Measurements from ENCODE around the gene GCM1. TPM values are rescaled to one million over a fixed set of nuclear protein-coding genes. Genes with fewer than 3 reads are reported as not detected.

Gene GCM1
- total and polyA plus RNA-seq, 9 of the 15 experiments (the other 6 are each of a cell fraction or from before 2014, with no cell fraction given): not detected

DNA sequence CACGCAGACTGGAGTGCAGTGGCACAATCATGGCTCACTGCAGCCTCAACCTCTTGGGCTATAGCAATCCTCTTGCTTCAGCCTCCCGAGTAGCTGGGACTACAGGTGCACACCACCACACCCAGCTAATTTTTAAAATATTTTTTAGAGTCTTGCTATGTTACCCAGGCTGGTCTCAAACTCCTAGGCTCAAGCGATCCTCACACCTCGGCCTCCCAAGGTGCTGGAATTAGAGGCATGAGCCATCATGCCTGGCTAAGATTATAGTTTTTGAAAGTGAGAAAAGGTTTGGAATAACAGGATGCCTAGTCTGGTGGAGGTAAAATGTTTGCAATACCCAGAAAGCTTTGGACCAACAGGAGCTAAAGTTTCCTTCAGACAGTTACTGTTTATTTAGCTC, 23.4 kb downstream of the GCM1 start:
- ATAC-seq (no peak), DNase-seq (ENCODE audit: extremely low read depth in 1 of 4, low spot score in 3 of 4) (no peak), FAIRE-seq (no peak)
- no TSS peak for BruUV-seq (replicated peaks)
- 0% methylated on average over 4 of the region's 4 CpGs for WGBS (ENCODE audit: insufficient coverage, low coverage, missing lambda C conversion rate)
- Histone ChIP-seq H3K4me1 (replicated peaks in 1 of 2; ENCODE audit: control insufficient read depth in 2 of 2, insufficient read depth in 2 of 2, low read length in 2 of 2) (no peaks in the 10 kb centered on the region), H4K20me1 (replicated peaks; ENCODE audit: control insufficient read depth, insufficient read depth, low read length) (0 out of 2 replicates have a peak, but pooled peaks cover 4% of the 10 kb centered on the region), H3K9me3 (replicated peaks; ENCODE audit: control insufficient read depth, insufficient read depth, low read depth, low read length) (no peaks in the 10 kb centered on the region), H3K4me3 (no peak overlapping the region), H3K79me2 (ENCODE audit: control insufficient read depth, insufficient read depth, low read length) (no peaks in the 10 kb centered on the region), H3K4me2 (ENCODE audit: insufficient read depth, low read length) (no peak overlapping the region), H3K27ac (ENCODE audit: extremely low read depth, low read depth, low read length) (no peak overlapping the region), H2AFZ (ENCODE audit: low read depth, low read length) (no peak overlapping the region), H3K9me1 (ENCODE audit: control insufficient read depth, insufficient read depth, low read length) (peaks cover 2% of the 10 kb centered on the region), H3K9ac (ENCODE audit: insufficient read depth in 1 of 2, low read depth in 2 of 2, low read length in 2 of 2) (no peak overlapping the region), H3K27me3 (ENCODE audit: control insufficient read depth in 2 of 2, insufficient read depth in 2 of 2, low read length in 2 of 2) (peaks cover 8 to 18% of the 10 kb centered on the region in 2 experiments; a peak in 3 of 5 replicates), H3K36me3 (ENCODE audit: control insufficient read depth, insufficient read depth, low read length) (no peaks in the 10 kb centered on the region)
- intact Hi-C loops (cut with micrococcal nuclease) (no loop called here), in situ Hi-C loops (cut with MboI) (no loop called here)
- ChIA-PET POLR2A (no interaction called here), CTCF (ENCODE audit: low intra/inter-chr PET ratio) (no interaction called here)
- no peak for TF ChIP-seq FOXK2 (conservative IDR thresholded peaks at IDR 0.05 in 1 of 2, IDR thresholded peaks at IDR 0.05 in 1 of 2; ENCODE audit: low read depth in 2 of 2)
- TF ChIP-seq, protein P1, sequence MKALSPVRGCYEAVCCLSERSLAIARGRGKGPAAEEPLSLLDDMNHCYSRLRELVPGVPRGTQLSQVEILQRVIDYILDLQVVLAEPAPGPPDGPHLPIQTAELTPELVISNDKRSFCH (CRISPR knock-in tag; IDR thresholded peaks at IDR 0.05): no peak
- TF ChIP-seq, protein P1 (tag; IDR thresholded peaks at IDR 0.05): no peak
- no peak for TF ChIP-seq KLF1 (tag; IDR thresholded peaks at IDR 0.05)
- no peak for TF ChIP-seq NELFE (IDR thresholded peaks at IDR 0.05; ENCODE audit: insufficient read depth, insufficient read length)
- no peak for TF ChIP-seq U2AF2 (optimal IDR thresholded peaks at IDR 0.05; ENCODE audit: low read depth, low read length)
- no peak for TF ChIP-seq SMAD4 (CRISPR knock-in tag; conservative IDR thresholded peaks at IDR 0.05)
- TF ChIP-seq CREM (IDR thresholded peaks at IDR 0.05; ENCODE audit: low read depth): no peak
- TF ChIP-seq PCBP2 (IDR thresholded peaks at IDR 0.05; ENCODE audit: low read depth, low read length, poor library complexity, severe bottlenecking): no peak
- TF ChIP-seq, protein P2, sequence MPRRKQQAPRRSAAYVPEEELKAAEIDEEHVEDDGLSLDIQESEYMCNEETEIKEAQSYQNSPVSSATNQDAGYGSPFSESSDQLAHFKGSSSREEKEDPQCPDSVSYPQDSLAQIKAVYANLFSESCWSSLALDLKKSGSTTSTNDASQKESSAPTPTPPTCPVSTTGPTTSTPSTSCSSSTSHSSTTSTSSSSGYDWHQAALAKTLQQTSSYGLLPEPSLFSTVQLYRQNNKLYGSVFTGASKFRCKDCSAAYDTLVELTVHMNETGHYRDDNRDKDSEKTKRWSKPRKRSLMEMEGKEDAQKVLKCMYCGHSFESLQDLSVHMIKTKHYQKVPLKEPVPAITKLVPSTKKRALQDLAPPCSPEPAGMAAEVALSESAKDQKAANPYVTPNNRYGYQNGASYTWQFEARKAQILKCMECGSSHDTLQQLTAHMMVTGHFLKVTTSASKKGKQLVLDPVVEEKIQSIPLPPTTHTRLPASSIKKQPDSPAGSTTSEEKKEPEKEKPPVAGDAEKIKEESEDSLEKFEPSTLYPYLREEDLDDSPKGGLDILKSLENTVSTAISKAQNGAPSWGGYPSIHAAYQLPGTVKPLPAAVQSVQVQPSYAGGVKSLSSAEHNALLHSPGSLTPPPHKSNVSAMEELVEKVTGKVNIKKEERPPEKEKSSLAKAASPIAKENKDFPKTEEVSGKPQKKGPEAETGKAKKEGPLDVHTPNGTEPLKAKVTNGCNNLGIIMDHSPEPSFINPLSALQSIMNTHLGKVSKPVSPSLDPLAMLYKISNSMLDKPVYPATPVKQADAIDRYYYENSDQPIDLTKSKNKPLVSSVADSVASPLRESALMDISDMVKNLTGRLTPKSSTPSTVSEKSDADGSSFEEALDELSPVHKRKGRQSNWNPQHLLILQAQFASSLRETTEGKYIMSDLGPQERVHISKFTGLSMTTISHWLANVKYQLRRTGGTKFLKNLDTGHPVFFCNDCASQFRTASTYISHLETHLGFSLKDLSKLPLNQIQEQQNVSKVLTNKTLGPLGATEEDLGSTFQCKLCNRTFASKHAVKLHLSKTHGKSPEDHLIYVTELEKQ (CRISPR knock-in tag; IDR thresholded peaks at IDR 0.05): no peak
- TF ChIP-seq NCOA6 (IDR thresholded peaks at IDR 0.05): no peak
- TF ChIP-seq ATF7 (IDR thresholded peaks at IDR 0.05): no peak
- no peak for TF ChIP-seq KDM4B (IDR thresholded peaks at IDR 0.05; ENCODE audit: borderline replicate concordance in 2 of 2, low read depth in 1 of 2)
